ENCODE results near the gene ARPC1A. TPM values are rescaled to one million over a fixed set of nuclear protein-coding genes. Genes with fewer than 3 reads are reported as not detected.
A peak's percentile ranks its signal among the peaks of the same experiment; 100 is the strongest.
"Not testable (repeated sequence)": the region's sequence is repeated elsewhere in the genome, so short reads cannot be mapped to it uniquely, and the experiment has no call there.

Gene ARPC1A
- total RNA-seq, 1 donor from 2014 or later: 216 TPM

GRCh38 chr7:99311702-99312101 is 14.0 kb upstream of the ARPC1A start:
- DNase-seq (ENCODE audit: low read depth, low spot score): no peak
- H3K9me3 Mint-ChIP-seq: no peaks in the 10 kb centered on the region

GRCh38 chr7:99312316-99313203 is 13.1 kb upstream of the ARPC1A start:
- Mint-ChIP-seq H3K9me3 (no peaks in the 10 kb centered on the region), H3K4me3 (no peak overlapping the region), H3K36me3 (ENCODE audit: low read depth) (peaks cover 4% of the 10 kb centered on the region), H3K4me1 (no peaks in the 10 kb centered on the region), H3K27ac (ENCODE audit: unreplicated experiment) (no peak overlapping the region), H3K27me3 (ENCODE audit: low read depth) (no peaks in the 10 kb centered on the region)
- peak; percentile 74 for DNase-seq (ENCODE audit: low read depth, low spot score)
- TF ChIP-seq CTCF (conservative IDR thresholded peaks at IDR 0.05): peak; percentile 93

More at GRCh38 chr7:99311702-99312101, 14.0 kb upstream of the ARPC1A start:
- no peak for TF ChIP-seq CTCF (conservative IDR thresholded peaks at IDR 0.05)
- Mint-ChIP-seq H3K4me3 (no peak overlapping the region), H3K36me3 (ENCODE audit: low read depth) (peaks cover 4% of the 10 kb centered on the region), H3K27ac (ENCODE audit: unreplicated experiment) (no peak overlapping the region), H3K27me3 (ENCODE audit: low read depth) (no peaks in the 10 kb centered on the region), H3K4me1 (no peaks in the 10 kb centered on the region)

- no peaks in the 10 kb centered on the region for H3K4me1 Mint-ChIP-seq
- H3K27ac Mint-ChIP-seq (ENCODE audit: unreplicated experiment): no peak overlapping the region
- no peaks in the 10 kb centered on the region for H3K9me3 Mint-ChIP-seq
Observed at GRCh38 chr7:99313204-99313573, 12.5 kb upstream of the ARPC1A start.

GRCh38 chr7:99314504-99314903 is 11.2 kb upstream of the ARPC1A start:
- no peaks in the 10 kb centered on the region for H3K4me1 Mint-ChIP-seq
- no peaks in the 10 kb centered on the region for H3K9me3 Mint-ChIP-seq
- no peak for DNase-seq (ENCODE audit: low read depth, low spot score)
- peaks cover 4% of the 10 kb centered on the region for H3K36me3 Mint-ChIP-seq (ENCODE audit: low read depth)
- H3K27ac Mint-ChIP-seq (ENCODE audit: unreplicated experiment): no peak overlapping the region
- no peaks in the 10 kb centered on the region for H3K27me3 Mint-ChIP-seq (ENCODE audit: low read depth)
- H3K4me3 Mint-ChIP-seq: no peak overlapping the region
- no peak for TF ChIP-seq CTCF (conservative IDR thresholded peaks at IDR 0.05)

More at GRCh38 chr7:99313204-99313573, 12.5 kb upstream of the ARPC1A start:
- no peak for DNase-seq (ENCODE audit: low read depth, low spot score)
- H3K36me3 Mint-ChIP-seq (ENCODE audit: low read depth): peaks cover 4% of the 10 kb centered on the region
- no peak overlapping the region for H3K4me3 Mint-ChIP-seq
- TF ChIP-seq CTCF (conservative IDR thresholded peaks at IDR 0.05): peak; percentile 36
- H3K27me3 Mint-ChIP-seq (ENCODE audit: low read depth): no peaks in the 10 kb centered on the region

- Mint-ChIP-seq H3K4me1 (no peaks in the 10 kb centered on the region), H3K36me3 (ENCODE audit: low read depth) (no peaks in the 10 kb centered on the region), H3K27me3 (ENCODE audit: low read depth) (no peaks in the 10 kb centered on the region), H3K9me3 (no peaks in the 10 kb centered on the region), H3K27ac (ENCODE audit: unreplicated experiment) (no peak overlapping the region), H3K4me3 (no peak overlapping the region)
- no peak for TF ChIP-seq CTCF (conservative IDR thresholded peaks at IDR 0.05)
- no peak for DNase-seq (ENCODE audit: low read depth, low spot score)
Observed at GRCh38 chr7:99320371-99320770, 5.3 kb upstream of the ARPC1A start.

- H3K27ac Mint-ChIP-seq (ENCODE audit: unreplicated experiment); H3K27me3 Mint-ChIP-seq (ENCODE audit: low read depth); DNase-seq (ENCODE audit: low read depth, low spot score); H3K4me3 Mint-ChIP-seq; H3K36me3 Mint-ChIP-seq (ENCODE audit: low read depth); H3K9me3 Mint-ChIP-seq: not testable (repeated sequence)
- H3K4me1 Mint-ChIP-seq: peaks cover 12% of the 10 kb centered on the region
Observed at GRCh38 chr7:99322659-99323058, 3.0 kb upstream of the ARPC1A start.

Measured in neural crest cell (in vitro differentiated cells).